NAMALWA (cell line): ENCODE results near the gene P4HA3.
A peak's percentile ranks its signal among the peaks of the same experiment; 100 is the strongest.

Experiments
- DNase-seq: peaks from one replicate; pipeline ENCODE4 v3.0.0-alpha.2; 2015; ENCODE audit warnings: low spot score

The P4HA3 gene

GRCh38 chr11:74262725-74263124 is 48.7 kb downstream of the P4HA3 start:
- DNase-seq: no peak

- no peak for DNase-seq
Observed at GRCh38 chr11:74257959-74258553, 53.4 kb downstream of the P4HA3 start.

DNA sequence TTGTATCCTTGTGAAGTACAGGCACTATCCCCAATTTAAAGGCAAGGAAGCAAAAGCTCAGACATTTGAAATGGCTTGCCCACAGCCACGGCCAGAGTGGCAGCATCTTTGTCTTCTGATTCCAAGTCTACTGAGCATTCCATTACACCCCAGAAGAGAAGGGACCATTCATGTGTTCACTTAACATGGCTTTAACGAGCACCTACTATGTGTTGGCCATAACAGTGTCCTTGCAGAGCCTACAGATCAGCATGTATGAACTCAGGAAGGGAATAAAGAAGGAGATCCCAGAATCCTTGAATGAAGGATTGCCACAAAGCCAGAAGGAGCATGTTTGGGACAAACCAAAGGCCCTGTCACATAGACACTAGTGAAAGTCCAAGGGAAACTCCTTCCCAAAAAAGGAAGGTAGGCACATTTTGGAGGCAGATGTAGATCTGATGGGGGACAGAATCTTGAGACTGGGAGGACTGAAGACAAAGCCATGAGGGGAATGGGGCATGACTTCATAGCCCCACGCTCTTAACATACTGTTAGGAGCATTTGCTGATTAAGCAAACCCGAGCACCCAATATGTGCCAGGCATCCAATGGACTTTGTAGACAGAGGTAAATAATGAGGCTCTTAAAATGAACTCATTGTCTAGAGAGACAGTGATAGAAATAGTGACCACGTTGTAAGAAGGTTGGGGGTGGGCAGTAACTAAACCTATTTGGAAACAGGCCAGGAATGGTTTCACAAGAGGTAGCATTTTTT is 54.9 kb downstream of the P4HA3 start:
- DNase-seq: no peak

DNA sequence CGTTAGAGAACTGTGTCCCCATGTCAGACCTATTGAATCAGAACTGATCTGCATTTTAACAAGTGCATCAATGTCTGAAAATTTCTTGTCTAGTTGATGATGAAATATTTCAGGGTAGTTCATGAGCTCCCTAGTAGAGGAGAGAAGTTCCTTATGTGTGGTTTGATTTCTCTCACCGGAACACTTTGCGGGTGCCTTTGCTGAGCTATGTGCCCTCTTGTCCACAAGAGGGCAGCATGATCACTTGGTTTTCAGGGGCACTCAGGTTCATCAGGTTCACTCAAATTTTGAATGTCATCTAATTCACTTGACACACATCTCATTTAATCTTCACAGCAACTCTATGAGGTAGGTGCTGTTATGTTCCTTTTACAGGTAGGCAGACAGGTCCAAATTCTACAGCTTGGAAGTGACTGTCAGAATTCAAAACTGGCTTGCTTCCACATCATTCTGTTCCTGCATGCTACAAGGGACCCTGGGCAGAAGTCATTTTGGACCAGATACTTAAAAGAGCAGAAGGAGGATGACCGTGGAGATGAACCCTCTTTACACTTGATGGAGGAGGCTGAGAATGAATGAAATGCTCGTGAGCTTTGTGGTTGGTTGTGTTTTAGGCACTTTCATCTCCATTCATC is 55.6 kb downstream of the P4HA3 start:
- DNase-seq: peak; percentile 83

- no peak for DNase-seq
Observed at GRCh38 chr11:74253361-74253760, 58.1 kb downstream of the P4HA3 start.

GRCh38 chr11:74249496-74249895 is 61.9 kb downstream of the P4HA3 start:
- DNase-seq: no peak

GRCh38 chr11:74248469-74248868 is 63.0 kb downstream of the P4HA3 start:
- no peak for DNase-seq

DNA sequence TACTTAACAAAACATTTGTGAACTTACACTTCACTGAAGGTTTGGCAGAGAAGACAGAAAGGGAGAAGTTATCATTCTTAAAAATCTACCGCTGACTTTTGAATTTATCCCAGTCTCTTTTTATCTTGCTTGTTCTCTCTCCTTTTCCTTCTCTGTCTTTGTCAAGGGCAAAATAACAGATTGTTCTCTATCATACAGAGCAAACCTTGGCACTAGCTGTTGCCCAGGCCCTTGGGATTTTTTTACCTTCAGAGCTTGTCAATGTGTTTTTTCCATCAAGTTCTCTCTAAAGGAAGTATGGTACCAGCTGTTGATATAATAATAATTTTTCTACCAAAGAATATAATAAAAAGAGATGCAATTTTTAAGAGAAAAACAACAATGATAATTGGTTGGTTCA is 73.2 kb downstream of the P4HA3 start:
- DNase-seq: no peak

GRCh38 chr11:74237541-74237940 is 73.9 kb downstream of the P4HA3 start:
- no peak for DNase-seq

DNA sequence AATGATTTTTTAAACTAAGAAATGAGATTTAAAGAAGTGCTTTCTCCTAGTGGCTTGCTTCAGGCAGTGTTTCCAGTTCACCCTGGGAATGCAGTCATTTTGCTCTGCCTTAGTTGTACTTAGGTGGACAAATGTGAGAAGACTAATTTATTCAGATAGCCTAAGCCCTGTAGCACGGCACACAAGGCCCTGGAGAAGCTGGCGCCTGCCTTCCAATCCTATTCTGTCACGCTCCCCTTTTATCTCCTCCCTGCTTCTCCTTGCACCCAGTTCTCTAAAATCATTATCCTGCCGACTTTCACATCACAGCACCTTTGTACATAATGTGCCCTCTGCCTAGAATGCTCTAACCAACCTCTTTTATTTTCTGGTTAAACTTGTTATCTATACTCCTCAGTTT is 76.3 kb downstream of the P4HA3 start:
- no peak for DNase-seq

GRCh38 chr11:74233683-74234082 is 77.8 kb downstream of the P4HA3 start:
- DNase-seq: no peak

- DNase-seq: no peak
Observed at GRCh38 chr11:74232311-74232950, 79.0 kb downstream of the P4HA3 start.

- DNase-seq: no peak
Observed at GRCh38 chr11:74226907-74227306, 84.5 kb downstream of the P4HA3 start.

DNA sequence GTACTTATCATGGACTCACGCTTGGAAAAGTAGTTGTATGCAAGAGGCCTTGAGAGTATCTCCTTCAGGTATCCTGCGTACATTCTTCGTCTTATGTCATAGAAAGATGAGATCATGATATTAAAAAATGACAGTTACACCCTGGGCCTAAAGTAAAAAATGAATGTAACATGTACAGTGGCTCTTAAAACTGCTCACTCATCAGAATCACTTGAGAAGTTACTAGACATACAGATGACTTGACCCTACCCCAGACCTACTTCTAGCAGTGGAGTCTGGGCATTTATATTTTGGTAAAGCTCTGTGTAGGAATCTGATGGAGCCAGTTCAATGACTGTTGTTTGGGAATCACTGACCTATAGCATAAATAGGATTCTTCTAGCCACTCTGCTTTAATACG is 85.9 kb downstream of the P4HA3 start:
- DNase-seq: no peak

DNA sequence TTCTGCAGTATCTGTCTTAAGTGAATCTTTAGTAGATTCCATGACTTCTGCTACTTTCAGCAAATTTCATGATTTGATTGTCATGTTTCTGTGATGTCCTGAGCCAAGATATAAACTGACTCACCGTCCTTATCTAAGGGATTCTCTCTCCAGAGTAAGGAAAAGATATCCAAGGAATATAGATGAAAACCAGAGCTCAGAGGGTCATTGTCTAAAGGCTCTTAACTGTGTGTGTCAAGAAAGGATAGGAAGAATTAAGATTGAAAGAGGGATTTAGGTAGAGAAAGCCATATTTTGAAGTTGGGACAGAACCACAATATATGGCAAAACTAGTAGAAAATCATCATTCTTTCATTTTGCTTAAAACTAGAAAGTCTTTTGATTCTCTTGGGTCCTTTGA is 89.6 kb downstream of the P4HA3 start:
- DNase-seq: no peak

GRCh38 chr11:74220376-74220775 is 91.1 kb downstream of the P4HA3 start:
- DNase-seq: no peak
